ENCODE measurements around the gene LMTK2. TPM values are rescaled to one million over a fixed set of nuclear protein-coding genes. Genes with fewer than 3 reads are reported as not detected.

The LMTK2 gene
- polyA plus RNA-seq, 1 donor from 2014 or later, result 11.9 TPM

DNA sequence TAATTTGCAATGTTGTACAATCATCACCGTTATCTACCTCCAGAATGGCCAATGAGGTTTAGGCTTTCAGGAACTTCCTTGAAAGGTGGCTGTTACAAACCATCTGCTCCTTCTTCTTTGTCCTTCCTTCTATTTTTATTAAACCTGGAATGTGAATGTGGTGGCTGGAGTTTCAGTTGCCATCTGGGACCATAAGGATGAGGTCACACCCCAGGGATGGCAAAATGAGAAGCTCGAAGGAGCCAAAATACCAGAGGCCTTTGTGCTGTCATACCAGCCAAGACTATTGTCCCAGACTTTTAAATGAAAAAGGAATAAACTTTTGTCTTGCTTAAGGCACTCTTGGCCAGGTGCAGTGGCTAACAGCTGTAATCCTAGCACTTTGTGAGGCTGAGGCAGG is 30.9 kb upstream of the LMTK2 start:
- Histone ChIP-seq H3K36me3 (ENCODE audit: insufficient read depth, low read length) (no peaks in the 10 kb centered on the region), H3K27me3 (ENCODE audit: insufficient read depth, low read depth, low read length) (no peaks in the 10 kb centered on the region), H3K27ac (ENCODE audit: low read length) (no peak overlapping the region), H3K4me3 (ENCODE audit: low read length) (no peak overlapping the region), H2AFZ (ENCODE audit: low read depth, low read length) (no peak overlapping the region), H3K9ac (ENCODE audit: low read length) (no peak overlapping the region), H3K4me2 (ENCODE audit: low read length) (no peak overlapping the region), H4K20me1 (ENCODE audit: insufficient read depth) (no peaks in the 10 kb centered on the region), H3K79me2 (replicated peaks; ENCODE audit: insufficient read depth, low read length) (no peaks in the 10 kb centered on the region), H3F3A (ENCODE audit: insufficient read depth, low read length, poor library complexity, severe bottlenecking) (no peaks in the 10 kb centered on the region), H3K9me2 (ENCODE audit: insufficient read depth, low read length) (no peaks in the 10 kb centered on the region), H3K9me3 (ENCODE audit: low read length) (no peaks in the 10 kb centered on the region)
- TF ChIP-seq SMC3 (conservative IDR thresholded peaks at IDR 0.05; ENCODE audit: poor library complexity) (no peak), CTCF (IDR thresholded peaks at IDR 0.05; ENCODE audit: poor library complexity, severe bottlenecking) (no peak), EP300 (conservative IDR thresholded peaks at IDR 0.05; ENCODE audit: poor library complexity, severe bottlenecking) (no peak), REST (IDR thresholded peaks at IDR 0.05; ENCODE audit: borderline replicate concordance) (no peak), MXI1 (conservative IDR thresholded peaks at IDR 0.05; ENCODE audit: poor library complexity, severe bottlenecking) (no peak), TAF1 (IDR thresholded peaks at IDR 0.05; ENCODE audit: low read depth) (no peak), EZH2 (IDR thresholded peaks at IDR 0.05; ENCODE audit: borderline replicate concordance, insufficient read depth, low read length, poor library complexity, severe bottlenecking) (no peak)

GRCh38 chr7:98077762-98078161 is 28.9 kb upstream of the LMTK2 start:
- H3K36me3 ChIP-seq (ENCODE audit: insufficient read depth, low read length), result no peaks in the 10 kb centered on the region
- no peak overlapping the region for H3K27ac ChIP-seq (ENCODE audit: low read length)
- H3K9ac ChIP-seq (ENCODE audit: low read length), result no peak overlapping the region
- no peak overlapping the region for H2AFZ ChIP-seq (ENCODE audit: low read depth, low read length)
- H3F3A ChIP-seq (ENCODE audit: insufficient read depth, low read length, poor library complexity, severe bottlenecking), result no peaks in the 10 kb centered on the region
- no peak overlapping the region for H3K4me2 ChIP-seq (ENCODE audit: low read length)
- H3K9me2 ChIP-seq (ENCODE audit: insufficient read depth, low read length), result no peaks in the 10 kb centered on the region
- TF ChIP-seq REST (IDR thresholded peaks at IDR 0.05; ENCODE audit: borderline replicate concordance), result no peak
- no peak for TF ChIP-seq EZH2 (IDR thresholded peaks at IDR 0.05; ENCODE audit: borderline replicate concordance, insufficient read depth, low read length, poor library complexity, severe bottlenecking)
- no peak for TF ChIP-seq SMC3 (conservative IDR thresholded peaks at IDR 0.05; ENCODE audit: poor library complexity)
- TF ChIP-seq MXI1 (conservative IDR thresholded peaks at IDR 0.05; ENCODE audit: poor library complexity, severe bottlenecking), result no peak
- no peak for TF ChIP-seq CTCF (IDR thresholded peaks at IDR 0.05; ENCODE audit: poor library complexity, severe bottlenecking)
- no peak for TF ChIP-seq EP300 (conservative IDR thresholded peaks at IDR 0.05; ENCODE audit: poor library complexity, severe bottlenecking)
- no peak for TF ChIP-seq POLR2AphosphoS5 (IDR thresholded peaks at IDR 0.05)
- H4K20me1 ChIP-seq (ENCODE audit: insufficient read depth), result no peaks in the 10 kb centered on the region
- no peaks in the 10 kb centered on the region for H3K27me3 ChIP-seq (ENCODE audit: insufficient read depth, low read depth, low read length)
- no peaks in the 10 kb centered on the region for H3K9me3 ChIP-seq (ENCODE audit: low read length)
- no peaks in the 10 kb centered on the region for H3K79me2 ChIP-seq (replicated peaks; ENCODE audit: insufficient read depth, low read length)
- no peak overlapping the region for H3K4me3 ChIP-seq (ENCODE audit: low read length)

Measured in neural cell (in vitro differentiated cells).